Tibial nerve (tissue), 4 donors: ENCODE measurements around the gene VSIG10L2.

Source experiments
- EP300 ChIP-seq, 2 donors: sonication (generic); formaldehyde crosslinking; IDR thresholded peaks; one replicate each; pipeline ENCODE4 v1.6.1; 2017; ENCODE audit warnings: antibody characterized with exemption in 2 of 2, mild to moderate bottlenecking in 1 of 2
- POLR2A ChIP-seq, 2 donors: fragments of 450-650 bp; IDR thresholded peaks; one replicate each; pipeline ENCODE4 v1.6.1; 2017; ENCODE audit warnings: antibody characterized with exemption in 2 of 2, mild to moderate bottlenecking in 2 of 2, moderate library complexity in 2 of 2
- TF ChIP-seq, protein P1 (sequence below), 5 experiments: fragments of 200-600 bp in 3 of 5; fragments of 450-650 bp in 2 of 5; sonication (generic) in 3 of 5; IDR thresholded peaks; one replicate each; pipeline ENCODE4 v1.5.1; 2016 to 2019; ENCODE audit warnings: antibody characterized with exemption in 5 of 5, mild to moderate bottlenecking in 3 of 5, moderate library complexity in 2 of 5

DNA sequence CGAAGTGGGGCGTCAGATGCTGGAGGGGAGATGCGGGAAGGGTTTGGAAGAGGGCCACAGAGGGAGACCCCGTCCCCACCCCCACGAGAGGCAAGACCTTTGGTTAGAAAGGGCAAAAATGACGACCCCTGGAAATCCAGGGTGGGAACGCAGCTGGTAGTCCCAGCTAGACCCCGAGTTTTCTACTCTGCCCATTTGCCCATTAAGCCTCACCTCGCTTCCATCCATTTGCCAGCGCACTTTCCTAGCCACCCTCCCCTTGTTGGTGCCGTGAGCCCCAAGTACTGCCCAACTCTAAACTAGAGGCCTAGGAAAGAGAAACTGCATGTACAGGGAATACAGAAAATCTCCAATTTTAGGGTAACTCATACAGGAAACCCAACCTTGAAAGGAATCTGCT lies 41.2 kb upstream of the VSIG10L2 start:
- TF ChIP-seq, protein P1, sequence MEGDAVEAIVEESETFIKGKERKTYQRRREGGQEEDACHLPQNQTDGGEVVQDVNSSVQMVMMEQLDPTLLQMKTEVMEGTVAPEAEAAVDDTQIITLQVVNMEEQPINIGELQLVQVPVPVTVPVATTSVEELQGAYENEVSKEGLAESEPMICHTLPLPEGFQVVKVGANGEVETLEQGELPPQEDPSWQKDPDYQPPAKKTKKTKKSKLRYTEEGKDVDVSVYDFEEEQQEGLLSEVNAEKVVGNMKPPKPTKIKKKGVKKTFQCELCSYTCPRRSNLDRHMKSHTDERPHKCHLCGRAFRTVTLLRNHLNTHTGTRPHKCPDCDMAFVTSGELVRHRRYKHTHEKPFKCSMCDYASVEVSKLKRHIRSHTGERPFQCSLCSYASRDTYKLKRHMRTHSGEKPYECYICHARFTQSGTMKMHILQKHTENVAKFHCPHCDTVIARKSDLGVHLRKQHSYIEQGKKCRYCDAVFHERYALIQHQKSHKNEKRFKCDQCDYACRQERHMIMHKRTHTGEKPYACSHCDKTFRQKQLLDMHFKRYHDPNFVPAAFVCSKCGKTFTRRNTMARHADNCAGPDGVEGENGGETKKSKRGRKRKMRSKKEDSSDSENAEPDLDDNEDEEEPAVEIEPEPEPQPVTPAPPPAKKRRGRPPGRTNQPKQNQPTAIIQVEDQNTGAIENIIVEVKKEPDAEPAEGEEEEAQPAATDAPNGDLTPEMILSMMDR (IDR thresholded peaks at IDR 0.05): no peak
- no peak for TF ChIP-seq POLR2A (IDR thresholded peaks at IDR 0.05)
- TF ChIP-seq EP300 (IDR thresholded peaks at IDR 0.05): no peak
